ENCODE measurements around the gene TUFT1.

Gene TUFT1

GRCh38 chr1:151596166-151596953, 56.3 kb downstream of the TUFT1 start (continued):
- no peak for TF ChIP-seq ZNF366 (tag by site-specific recombination; conservative IDR thresholded peaks at IDR 0.05)
- no peak for TF ChIP-seq ZBTB11 (tag by site-specific recombination; conservative IDR thresholded peaks at IDR 0.05; ENCODE audit: low read depth)
- TF ChIP-seq PRDM10 (tag by site-specific recombination; IDR thresholded peaks at IDR 0.05) = peak; percentile 51
- TF ChIP-seq ZNF266 (tag by site-specific recombination; IDR thresholded peaks at IDR 0.05; ENCODE audit: low read depth) = no peak
- no peak for TF ChIP-seq ZNF19 (tag by site-specific recombination; IDR thresholded peaks at IDR 0.05; ENCODE audit: low read depth)
- TF ChIP-seq REPIN1 (tag by site-specific recombination; IDR thresholded peaks at IDR 0.05; ENCODE audit: low read depth) = no peak
- peak; percentile 63; the same call in 1 of the 2 replicates for TF ChIP-seq TSHZ1 (tag by site-specific recombination; IDR thresholded peaks at IDR 0.05; ENCODE audit: borderline replicate concordance)
- TF ChIP-seq ZNF350 (tag by site-specific recombination; IDR thresholded peaks at IDR 0.05) = no peak
- no peak for TF ChIP-seq ZNF510 (tag by site-specific recombination; IDR thresholded peaks at IDR 0.05; ENCODE audit: insufficient replicate concordance)
- 0 out of 2 replicates have a peak, but pooled peaks have one; percentile 22 for TF ChIP-seq KLF10 (tag by site-specific recombination; IDR thresholded peaks at IDR 0.05)
- TF ChIP-seq ZNF843 (tag by site-specific recombination; IDR thresholded peaks at IDR 0.05) = peak; percentile 95
- no peak for TF ChIP-seq ZNF155 (tag by site-specific recombination; IDR thresholded peaks at IDR 0.05)
- no peak for TF ChIP-seq ZNF132 (tag by site-specific recombination; IDR thresholded peaks at IDR 0.05; ENCODE audit: borderline replicate concordance)
- peak; percentile 62 for TF ChIP-seq ZBTB20 (tag by site-specific recombination; IDR thresholded peaks at IDR 0.05)
- 0 out of 2 replicates have a peak, but pooled peaks have one; percentile 20 for TF ChIP-seq ZNF239 (tag by site-specific recombination; IDR thresholded peaks at IDR 0.05)
- TF ChIP-seq GLIS2 (tag by site-specific recombination; IDR thresholded peaks at IDR 0.05) = no peak
- no peak for TF ChIP-seq ZBTB6 (tag by site-specific recombination; IDR thresholded peaks at IDR 0.05)
- TF ChIP-seq ZNF785 (tag by site-specific recombination; IDR thresholded peaks at IDR 0.05) = no peak
- no peak for TF ChIP-seq ZNF677 (tag by site-specific recombination; IDR thresholded peaks at IDR 0.05)
- TF ChIP-seq ZNF777 (tag by site-specific recombination; IDR thresholded peaks at IDR 0.05; ENCODE audit: borderline replicate concordance) = no peak
- TF ChIP-seq, protein P1, sequence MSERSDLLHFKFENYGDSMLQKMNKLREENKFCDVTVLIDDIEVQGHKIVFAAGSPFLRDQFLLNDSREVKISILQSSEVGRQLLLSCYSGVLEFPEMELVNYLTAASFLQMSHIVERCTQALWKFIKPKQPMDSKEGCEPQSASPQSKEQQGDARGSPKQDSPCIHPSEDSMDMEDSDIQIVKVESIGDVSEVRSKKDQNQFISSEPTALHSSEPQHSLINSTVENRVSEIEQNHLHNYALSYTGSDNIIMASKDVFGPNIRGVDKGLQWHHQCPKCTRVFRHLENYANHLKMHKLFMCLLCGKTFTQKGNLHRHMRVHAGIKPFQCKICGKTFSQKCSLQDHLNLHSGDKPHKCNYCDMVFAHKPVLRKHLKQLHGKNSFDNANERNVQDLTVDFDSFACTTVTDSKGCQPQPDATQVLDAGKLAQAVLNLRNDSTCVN (tag by site-specific recombination; optimal IDR thresholded peaks at IDR 0.05) = no peak
- peak; percentile 68 for TF ChIP-seq WT1 (tag by site-specific recombination; IDR thresholded peaks at IDR 0.05)
- no peak for TF ChIP-seq HOXD13 (CRISPR knock-in tag; IDR thresholded peaks at IDR 0.05; ENCODE audit: borderline replicate concordance)
- TF ChIP-seq MZF1 (tag by site-specific recombination; IDR thresholded peaks at IDR 0.05; ENCODE audit: borderline replicate concordance) = peak; percentile 87
- peak; percentile 55; the same call in 1 of the 2 replicates for TF ChIP-seq ZBTB48 (tag by site-specific recombination; IDR thresholded peaks at IDR 0.05)
- TF ChIP-seq GLIS1 (tag by site-specific recombination; IDR thresholded peaks at IDR 0.05) = peak; percentile 87
